Psoas muscle (tissue), 8 donors: Measurements from ENCODE around the gene LHPP. TPM values are rescaled to one million over a fixed set of nuclear protein-coding genes. Genes with fewer than 3 reads are reported as not detected.
A peak's percentile ranks its signal among the peaks of the same experiment; 100 is the strongest.

Experiments used
- ATAC-seq, 4 donors: fragments of 200-7000 bp; cut with Tn5 transposase; one replicate each; pipeline ENCODE4 v1.9.1; 2020; ENCODE audit warnings: moderate library complexity in 3 of 4, mild to moderate bottlenecking in 2 of 4
- DNase-seq, 2 donors: peaks; one replicate each; pipeline ENCODE4 v3.0.0-alpha.2; 2020
- H3K27ac ChIP-seq: fragments of 200-600 bp; one replicate; pipeline ENCODE4 v1.8.0; 2022
- H3K27me3 ChIP-seq, 3 donors: fragments of 200-600 bp in 1 of 3; one replicate each; pipeline versions ENCODE4 v1.6.1 to v1.8.0; 2013 to 2022; ENCODE audit warnings: low read length in 2 of 3, mild to moderate bottlenecking in 2 of 3, moderate library complexity in 1 of 3; ENCODE audit not compliant: insufficient read depth in 3 of 3
- H3K36me3 ChIP-seq, 2 donors: fragments of 200-600 bp in 1 of 2; one replicate each; pipeline versions ENCODE4 v1.6.1 to v1.8.0; 2013 to 2022; ENCODE audit warnings: low read depth in 1 of 2, mild to moderate bottlenecking in 1 of 2, moderate library complexity in 1 of 2; ENCODE audit not compliant: insufficient read depth in 1 of 2
- H3K4me1 ChIP-seq: fragments of 200-600 bp; one replicate; pipeline ENCODE4 v1.8.0; 2022
- H3K4me3 ChIP-seq: fragments of 200-600 bp; one replicate; pipeline ENCODE4 v1.8.0; 2022; ENCODE audit warnings: mild to moderate bottlenecking
- H3K9me3 ChIP-seq: fragments of 200-600 bp; one replicate; pipeline ENCODE4 v1.8.0; 2022
- WGBS, 3 donors: extraction: QIAGEN DNeasy Blood & Tissue Kit; methylation state at CpG; one replicate each; pipeline versions ENCODE4 v1.1.6 to v1.1.7; 2013; 5-methylcytosine and 5-hydroxymethylcytosine counted together
- intact Hi-C, 2 donors: fragments of 100-400 bp; cut with DNase I; formaldehyde crosslinking; loops; one replicate each; pipeline versions ENCODE4 v1.11.0 to v1.14.2; 2022
- long read RNA-seq, 2 donors: library from polyadenylated mRNA; unstranded; transcript quantifications; one replicate each; pipeline ENCODE4 v2.0.0, GENCODE V29; 2021
- polyA plus RNA-seq, 3 donors: library from polyadenylated mRNA; stranded (reverse); fragments of 200-250 nt; gene quantifications; one replicate each; pipeline ENCODE4 v1.2.3, GENCODE V29; 2013
- total RNA-seq, 4 donors: library from RNA; stranded (reverse); fragmentation: NEBNext Ultra II Directional in 2 of 4; extraction: Animal tissue kit (Norgen Biotek cat#: 25700) in 2 of 4; gene quantifications; one replicate each; pipeline versions ENCODE4 v1.2.1 to v1.2.4, GENCODE V29; 2021 to 2023
- TF ChIP-seq, protein P1 (sequence below): fragments of 200-600 bp; IDR thresholded peaks from one replicate; pipeline ENCODE4 v1.8.0; 2022; ENCODE audit warnings: antibody characterized with exemption
- donor health status: healthy with polysubstance abuse.
- donor health status: DM: no; HTN: no; CAD: no; lungs with moderate emphysema.
- donor health status: Bipolar disorder and iron deficiency.
- donor health status: healthy.
- donor health status: DM: yes; HTN: yes; CAD: no.
- donor health status: DM: no; HTN: no; CAD: no.
- donor health status: DM: no; HTN: no; CAD: no.
- donor health status: DM: yes; HTN: yes; CAD: no.

The LHPP gene, protein sequence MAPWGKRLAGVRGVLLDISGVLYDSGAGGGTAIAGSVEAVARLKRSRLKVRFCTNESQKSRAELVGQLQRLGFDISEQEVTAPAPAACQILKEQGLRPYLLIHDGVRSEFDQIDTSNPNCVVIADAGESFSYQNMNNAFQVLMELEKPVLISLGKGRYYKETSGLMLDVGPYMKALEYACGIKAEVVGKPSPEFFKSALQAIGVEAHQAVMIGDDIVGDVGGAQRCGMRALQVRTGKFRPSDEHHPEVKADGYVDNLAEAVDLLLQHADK
- total RNA-seq = 10 to 100 TPM in 1 of 4 donors, 1 to 10 TPM in 3; 5.6 to 12.8 (median 8.0) TPM
- 1 to 10 TPM; 4.7 to 6.1 (median 5.2) TPM for polyA plus RNA-seq
- long read RNA-seq, donor 1, transcript LHPP-202 (7 exons, 1,622 nt) = major isoform, 6 of 11 reads
- long read RNA-seq, donor 1, partial matches to known transcripts = 1 of 11 reads
- long read RNA-seq, donor 1, other reads (novel, unspliced or antisense) = 3 of 11 reads
- long read RNA-seq, donor 2, partial matches to known transcripts = 0 of 9 reads
- long read RNA-seq, donor 2, other reads (novel, unspliced or antisense) = 4 of 9 reads

DNA sequence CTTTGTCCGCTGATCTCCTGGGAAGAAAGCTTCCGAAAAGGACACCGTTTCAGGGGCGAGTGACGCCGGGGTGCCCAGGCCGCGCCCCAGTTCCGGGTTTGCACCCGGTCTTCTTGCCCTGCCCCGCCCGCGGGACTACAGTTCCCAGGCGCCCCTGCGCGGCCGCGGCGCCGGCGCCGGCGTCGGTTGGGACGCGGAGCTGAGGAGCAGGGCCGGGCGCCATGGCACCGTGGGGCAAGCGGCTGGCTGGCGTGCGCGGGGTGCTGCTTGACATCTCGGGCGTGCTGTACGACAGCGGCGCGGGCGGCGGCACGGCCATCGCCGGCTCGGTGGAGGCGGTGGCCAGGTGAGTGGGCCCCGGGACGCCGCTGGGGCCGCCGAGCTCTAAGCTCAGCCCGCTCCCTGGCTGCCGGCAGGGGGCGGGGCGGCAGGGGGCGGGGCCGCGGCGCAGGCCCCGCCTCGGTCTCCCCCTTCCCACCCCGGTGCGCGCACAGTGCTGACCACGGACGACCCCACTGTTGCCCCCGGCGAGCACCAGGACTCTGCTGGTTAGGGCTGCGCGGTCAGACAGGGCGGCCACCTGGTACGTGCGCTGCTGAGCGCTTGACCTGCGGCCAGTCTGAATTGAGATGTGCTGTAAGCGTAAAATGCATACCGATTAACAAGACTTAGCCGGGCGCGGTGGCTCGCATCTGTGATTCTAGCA is at the start of gene LHPP:
TSS of gene LHPP (plus strand) at position 182 of the 706 bp plus-strand sequence. CDS start at position 222, 40 bp downstream.
- H3K4me3 ChIP-seq = peak within 1 kb of the TSS; percentile 85
- WGBS, 3 donors = 0 to 1% (median 1%) methylated on average over 47 to 81 of the region's 81 CpGs
- no peaks in the 10 kb centered on the region for H3K36me3 ChIP-seq
- no peaks in the 10 kb centered on the region for H3K9me3 ChIP-seq
- intact Hi-C loops = no loop called here
- peak; percentile 88 to 91 for DNase-seq
- ATAC-seq = peak; percentile 95 to 98 (median 96)
- H3K27me3 ChIP-seq = no peaks in the 10 kb centered on the region
- peaks cover 4% of the 10 kb centered on the region for H3K4me1 ChIP-seq
- TF ChIP-seq, protein P1, sequence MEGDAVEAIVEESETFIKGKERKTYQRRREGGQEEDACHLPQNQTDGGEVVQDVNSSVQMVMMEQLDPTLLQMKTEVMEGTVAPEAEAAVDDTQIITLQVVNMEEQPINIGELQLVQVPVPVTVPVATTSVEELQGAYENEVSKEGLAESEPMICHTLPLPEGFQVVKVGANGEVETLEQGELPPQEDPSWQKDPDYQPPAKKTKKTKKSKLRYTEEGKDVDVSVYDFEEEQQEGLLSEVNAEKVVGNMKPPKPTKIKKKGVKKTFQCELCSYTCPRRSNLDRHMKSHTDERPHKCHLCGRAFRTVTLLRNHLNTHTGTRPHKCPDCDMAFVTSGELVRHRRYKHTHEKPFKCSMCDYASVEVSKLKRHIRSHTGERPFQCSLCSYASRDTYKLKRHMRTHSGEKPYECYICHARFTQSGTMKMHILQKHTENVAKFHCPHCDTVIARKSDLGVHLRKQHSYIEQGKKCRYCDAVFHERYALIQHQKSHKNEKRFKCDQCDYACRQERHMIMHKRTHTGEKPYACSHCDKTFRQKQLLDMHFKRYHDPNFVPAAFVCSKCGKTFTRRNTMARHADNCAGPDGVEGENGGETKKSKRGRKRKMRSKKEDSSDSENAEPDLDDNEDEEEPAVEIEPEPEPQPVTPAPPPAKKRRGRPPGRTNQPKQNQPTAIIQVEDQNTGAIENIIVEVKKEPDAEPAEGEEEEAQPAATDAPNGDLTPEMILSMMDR = peak; percentile 58
- H3K27ac ChIP-seq = peak within 1 kb of the TSS; percentile 88

DNA sequence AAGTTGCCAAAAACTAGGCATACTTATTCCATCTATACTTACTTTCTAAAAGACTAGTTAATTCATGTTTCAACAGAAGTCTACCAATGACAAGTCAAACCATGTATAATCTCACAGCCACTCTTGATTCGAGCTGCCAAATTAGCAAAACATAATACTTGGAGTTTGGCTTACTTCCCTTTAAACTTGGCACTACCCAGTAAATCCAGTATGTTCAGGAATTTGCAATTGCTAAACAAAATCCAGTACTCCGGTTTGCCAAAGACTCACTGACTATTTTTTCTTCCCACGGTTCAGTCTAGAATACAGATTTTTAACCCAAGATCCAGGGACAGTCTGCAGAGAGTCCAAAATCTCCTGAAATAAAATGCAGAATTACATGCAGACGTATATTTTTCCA is 47.5 kb upstream of the LHPP start:
- intact Hi-C loops = no loop called here
- Histone ChIP-seq H3K27me3 (no peaks in the 10 kb centered on the region), H3K27ac (no peak overlapping the region), H3K4me3 (no peak overlapping the region), H3K36me3 (peaks cover 0 to 28% of the 10 kb centered on the region in 2 donors), H3K9me3 (no peaks in the 10 kb centered on the region), H3K4me1 (peaks cover 29% of the 10 kb centered on the region)
- ATAC-seq (no peak), DNase-seq (no peak)
- TF ChIP-seq, protein P1 = no peak
- WGBS, 3 donors = 29 to 54% (median 30%) methylated on average over 4 of the region's 4 CpGs

DNA sequence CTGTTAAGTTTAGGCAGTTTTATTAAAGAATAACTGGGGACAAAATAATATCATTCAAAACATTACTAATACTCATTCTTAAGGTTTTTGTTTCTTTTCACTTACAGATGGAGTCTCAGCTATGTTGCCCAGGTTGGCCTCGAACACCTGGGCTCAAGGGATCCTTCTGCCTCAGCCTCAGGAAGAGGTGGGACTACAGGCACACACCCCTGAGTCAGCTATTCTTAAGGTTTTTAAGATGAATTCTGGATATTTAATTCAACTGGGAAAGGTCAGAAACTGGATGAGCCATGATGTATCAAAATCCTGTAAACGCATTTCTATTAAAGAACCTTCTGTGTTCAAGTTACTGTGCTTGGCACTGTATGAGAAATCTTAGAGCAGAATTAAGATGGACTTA is 46.4 kb upstream of the LHPP start:
- intact Hi-C loops = no loop called here
- Histone ChIP-seq H3K27me3 (no peaks in the 10 kb centered on the region), H3K27ac (peak overlapping the region; percentile 71), H3K9me3 (no peaks in the 10 kb centered on the region), H3K36me3 (peaks cover 0 to 18% of the 10 kb centered on the region in 2 donors), H3K4me1 (peaks cover 29% of the 10 kb centered on the region), H3K4me3 (peak overlapping the region; percentile 51)
- DNase-seq (no peak), ATAC-seq (no peak)
- TF ChIP-seq, protein P1 = no peak
- 37 to 47% (median 40%) methylated on average over 2 of the region's 2 CpGs for WGBS, 3 donors

DNA sequence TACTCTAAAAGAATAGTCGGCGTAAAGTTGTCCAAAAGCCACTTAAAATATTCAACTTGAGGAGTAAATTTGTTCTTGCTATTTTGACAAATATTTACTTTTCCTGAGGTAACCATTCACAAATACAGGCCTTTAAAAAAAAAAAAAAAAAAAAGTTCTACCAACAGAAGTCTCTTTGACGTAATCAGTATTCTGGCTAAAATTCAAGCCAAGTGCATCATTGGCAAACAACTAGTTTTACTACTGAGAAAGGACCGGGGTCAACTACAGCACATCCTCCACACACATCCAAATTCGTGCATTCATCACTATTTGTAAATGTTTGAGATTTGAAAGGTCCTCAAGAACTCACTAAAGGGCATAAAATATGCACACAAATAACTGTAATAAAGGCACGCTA is 44.9 kb upstream of the LHPP start:
- ATAC-seq (no peak), DNase-seq (no peak)
- 51 to 76% (median 56%) methylated on average over 6 of the region's 6 CpGs for WGBS, 3 donors
- Histone ChIP-seq H3K36me3 (peaks cover 0 to 4% of the 10 kb centered on the region in 2 donors), H3K27ac (peak overlapping the region; percentile 92), H3K9me3 (no peaks in the 10 kb centered on the region), H3K4me1 (peaks cover 29% of the 10 kb centered on the region), H3K4me3 (peak overlapping the region; percentile 90), H3K27me3 (no peaks in the 10 kb centered on the region)
- intact Hi-C loops = no loop called here
- TF ChIP-seq, protein P1 = no peak
